ENCODE data around the gene PANK1. TPM values are rescaled to one million over a fixed set of nuclear protein-coding genes. Genes with fewer than 3 reads are reported as not detected.
A peak's percentile ranks its signal among the peaks of the same experiment; 100 is the strongest.
"Not testable (repeated sequence)": the region's sequence is repeated elsewhere in the genome, so short reads cannot be mapped to it uniquely, and the experiment has no call there.

PANK1 gene
- total RNA-seq, 1 donor from 2014 or later: 6.0 TPM

GRCh38 chr10:89651916-89652573, 7.0 kb upstream of the PANK1 start:
- DNase-seq: no peak

DNA sequence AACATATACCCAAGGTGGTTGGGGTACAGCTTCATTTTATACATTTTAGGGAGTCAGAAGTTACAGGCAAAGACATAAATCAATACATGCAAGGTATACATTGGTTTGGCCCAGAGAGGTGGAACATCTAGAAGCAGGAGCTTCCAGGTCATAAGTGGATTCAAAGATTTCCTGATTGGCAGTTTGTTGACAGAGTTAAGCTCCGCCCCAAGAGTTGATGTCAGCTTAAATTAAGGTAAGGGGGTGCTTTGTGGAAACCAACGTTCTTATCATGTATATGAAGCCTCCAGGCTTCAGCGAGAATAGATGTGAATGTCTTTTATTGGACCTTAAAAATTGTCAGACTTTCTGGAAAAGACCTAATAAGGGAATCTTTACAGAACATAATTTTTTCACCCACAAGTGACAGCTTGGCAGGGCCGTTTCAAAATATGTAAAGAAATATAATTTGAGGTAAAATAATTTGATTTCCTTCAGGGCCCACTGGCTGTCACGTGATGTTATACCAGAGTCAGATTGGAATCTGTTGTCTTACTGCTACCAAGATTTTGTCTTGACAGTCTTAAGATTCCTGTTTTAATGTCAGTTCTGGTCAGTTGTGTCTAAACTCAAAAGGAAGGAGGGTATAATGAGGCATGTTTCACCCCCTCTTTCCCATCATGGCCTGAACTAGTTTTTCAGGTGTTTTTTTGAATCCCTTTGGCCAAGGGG, 6.3 kb upstream of the PANK1 start:
- DNase-seq: no peak

- no peak for DNase-seq
Observed at GRCh38 chr10:89649051-89649450, 4.0 kb upstream of the PANK1 start.

DNA sequence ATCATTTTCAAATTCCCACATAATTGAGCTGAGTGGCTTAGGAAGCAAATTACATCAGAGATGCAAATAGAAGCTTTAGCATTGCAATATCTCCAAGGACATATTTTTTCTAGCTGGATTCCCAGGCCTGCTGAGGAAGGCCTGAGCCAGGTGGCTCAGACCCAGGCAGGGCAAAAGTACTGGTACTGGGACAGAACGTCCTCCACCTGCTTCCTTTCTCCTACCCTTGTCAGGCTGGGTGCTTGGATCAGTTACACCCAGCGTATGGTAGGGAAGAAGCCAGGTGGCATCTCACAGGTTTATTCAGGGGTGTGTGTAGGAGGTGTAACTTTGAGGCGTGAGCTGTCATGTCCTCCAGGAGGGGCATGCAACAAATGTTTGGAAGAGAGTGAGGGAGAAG, 3.0 kb upstream of the PANK1 start:
- DNase-seq: no peak

DNA sequence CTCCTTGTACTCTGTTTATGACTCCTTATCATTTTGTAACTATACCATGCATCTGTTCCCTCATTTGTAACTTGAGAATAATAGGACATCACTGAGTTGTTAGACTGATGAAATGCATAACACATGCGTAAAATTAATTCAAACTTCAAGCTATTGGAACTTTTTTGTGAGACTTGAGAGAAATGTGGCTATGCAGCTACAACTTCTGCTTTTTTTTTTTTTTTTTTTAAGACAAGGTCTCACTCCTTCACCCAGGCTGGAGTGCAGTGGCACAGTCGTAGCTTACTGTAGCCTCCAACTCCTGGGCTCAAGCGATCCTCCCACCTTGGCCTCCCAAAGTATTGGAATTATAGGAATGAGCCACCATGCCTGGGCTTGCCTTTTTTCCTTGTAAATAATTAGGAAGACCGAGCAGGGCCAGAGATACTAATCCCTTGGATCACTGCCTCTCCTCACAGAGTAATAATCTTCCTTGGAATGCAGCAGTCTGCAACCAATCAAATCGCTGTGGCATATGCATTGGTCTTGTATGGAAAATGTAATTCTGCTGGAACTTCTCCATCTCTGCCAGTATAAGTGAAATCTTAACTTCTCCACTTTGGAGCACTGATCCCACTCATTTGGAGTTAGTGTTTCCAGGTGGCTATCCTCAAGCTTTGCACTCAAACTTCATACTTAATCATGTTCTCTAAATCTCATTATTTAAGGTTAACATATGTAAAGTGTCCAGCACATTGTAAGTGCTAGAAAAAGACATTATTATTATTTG, 2.0 kb upstream of the PANK1 start:
- no peak for DNase-seq

- DNase-seq: no peak
Observed at GRCh38 chr10:89645742-89646172, 715 bp upstream of the PANK1 start.

DNA sequence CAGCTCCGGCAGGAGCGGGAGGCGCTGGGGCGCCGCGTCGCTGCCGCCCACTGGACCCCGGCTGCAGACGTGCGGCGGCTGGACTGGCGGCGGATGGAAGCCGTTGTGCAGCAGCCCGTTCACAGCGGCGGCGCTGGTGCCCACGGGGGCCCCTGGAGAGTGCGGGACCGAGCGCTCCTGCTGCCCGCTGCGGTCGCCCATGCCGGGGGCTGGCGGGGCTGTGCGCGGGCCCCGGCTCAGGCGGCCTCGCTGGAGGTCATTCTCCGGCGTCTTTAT, 413 bp downstream of the PANK1 start:
- no peak for DNase-seq

DNA sequence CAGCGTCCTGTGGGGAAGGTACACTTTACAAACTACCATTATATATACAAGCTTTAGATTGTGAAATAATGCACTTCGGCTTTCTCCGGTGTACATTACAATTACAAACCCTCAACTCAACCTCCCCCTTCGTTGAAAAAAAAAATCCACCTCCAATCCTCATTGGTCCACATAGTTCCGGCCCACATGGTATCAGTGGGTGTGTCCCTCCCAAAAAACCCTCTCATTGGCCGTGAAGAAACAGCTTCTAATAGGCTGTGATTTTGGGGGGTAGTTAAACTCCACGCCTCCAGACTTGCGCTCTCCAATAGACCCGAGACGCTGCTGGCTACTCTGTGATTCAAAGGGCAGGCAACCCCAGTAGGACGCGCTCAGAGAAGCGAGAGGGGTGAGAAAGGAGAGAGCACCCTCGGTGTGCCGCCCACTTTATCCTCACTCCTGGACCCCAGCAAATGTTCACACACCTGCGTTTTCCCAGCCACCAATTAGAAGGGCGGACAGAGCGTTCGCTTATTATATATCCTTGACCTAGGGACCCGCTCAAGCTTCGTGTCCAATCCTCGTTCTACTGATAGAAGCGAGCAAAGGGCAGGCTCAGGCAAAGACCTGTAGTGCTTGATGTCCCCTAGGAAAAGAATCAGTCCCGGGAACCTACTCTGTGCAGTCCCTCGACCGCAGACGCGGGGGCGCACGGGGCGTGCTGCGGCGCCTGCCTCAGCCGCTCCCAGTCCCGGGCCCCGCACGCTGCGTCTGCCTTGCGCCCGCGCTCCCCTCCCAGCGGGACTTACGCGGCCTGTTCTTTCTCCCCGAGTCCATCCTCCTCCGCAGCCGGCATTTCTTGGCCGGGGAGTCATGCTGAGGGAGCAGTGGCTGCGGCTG, 991 bp downstream of the PANK1 start:
- DNase-seq: peak; percentile 88

- DNase-seq: no peak
Observed at GRCh38 chr10:89643431-89643811, 1.6 kb downstream of the PANK1 start.

DNA sequence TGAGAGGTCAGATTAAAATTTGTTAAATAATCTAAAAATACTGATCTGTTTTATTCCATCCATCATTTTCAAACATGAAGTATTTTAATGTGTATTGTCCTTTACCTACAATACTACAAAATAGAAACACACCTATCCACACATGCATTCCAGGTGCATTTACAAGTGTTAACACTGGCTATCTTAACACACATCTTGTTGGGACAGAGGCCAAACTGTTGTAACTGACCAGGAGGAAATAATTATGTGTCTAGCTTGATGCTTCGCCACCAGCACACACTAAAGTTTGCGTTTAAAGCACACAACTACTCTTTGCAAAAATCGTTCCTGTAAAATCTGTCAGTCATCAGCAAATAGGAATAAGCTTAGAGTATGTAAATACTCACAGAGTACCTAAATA, 2.8 kb downstream of the PANK1 start:
- DNase-seq: no peak

- DNase-seq: no peak
Observed at GRCh38 chr10:89640241-89640640, 4.8 kb downstream of the PANK1 start.

DNA sequence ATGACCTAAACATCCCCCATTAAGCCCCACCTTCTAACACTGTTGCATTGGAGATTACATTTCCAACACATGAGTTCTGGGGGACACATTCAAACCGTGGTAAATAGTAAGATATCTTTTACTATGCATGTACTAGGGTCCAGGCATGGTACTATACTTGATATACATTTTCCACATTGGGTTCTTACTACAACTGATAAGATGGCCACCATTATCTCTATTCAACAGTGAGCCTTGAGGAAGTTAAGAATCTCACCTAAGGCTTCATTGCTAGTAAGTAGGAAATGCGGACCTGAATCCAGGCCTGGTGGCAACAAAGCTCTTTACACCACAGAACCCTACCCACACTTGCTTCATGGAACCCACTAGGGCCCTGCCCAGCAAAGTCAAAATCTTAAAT, 5.7 kb downstream of the PANK1 start:
- DNase-seq: no peak

DNA sequence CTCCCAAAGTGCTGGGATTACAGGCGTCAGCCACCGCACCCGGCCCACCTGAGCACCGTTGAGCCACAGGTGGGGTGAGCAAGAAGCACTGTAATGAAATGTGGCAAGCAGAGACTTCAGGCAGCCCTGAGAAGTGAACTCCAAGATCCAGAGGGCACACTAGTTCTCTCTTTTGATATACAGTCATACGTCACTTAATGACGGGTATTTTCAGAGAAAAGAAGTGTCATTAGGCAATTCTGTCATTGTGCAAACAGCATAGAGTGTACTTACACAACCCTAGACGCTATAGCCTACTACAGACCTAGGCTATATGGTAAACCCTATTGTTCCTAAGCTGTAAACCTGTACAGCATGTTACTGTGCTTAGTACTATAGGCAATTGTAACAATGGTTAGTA, 7.9 kb downstream of the PANK1 start:
- no peak for DNase-seq

- DNase-seq: no peak
Observed at GRCh38 chr10:89634637-89635036, 10.4 kb downstream of the PANK1 start.

GRCh38 chr10:89633484-89633883, 11.6 kb downstream of the PANK1 start:
- no peak for DNase-seq

- no peak for DNase-seq
Observed at GRCh38 chr10:89632824-89633223, 12.2 kb downstream of the PANK1 start.

GRCh38 chr10:89627830-89628229, 17.2 kb downstream of the PANK1 start:
- no peak for DNase-seq

GRCh38 chr10:89625041-89625765, 19.8 kb downstream of the PANK1 start:
- no peak for DNase-seq

DNA sequence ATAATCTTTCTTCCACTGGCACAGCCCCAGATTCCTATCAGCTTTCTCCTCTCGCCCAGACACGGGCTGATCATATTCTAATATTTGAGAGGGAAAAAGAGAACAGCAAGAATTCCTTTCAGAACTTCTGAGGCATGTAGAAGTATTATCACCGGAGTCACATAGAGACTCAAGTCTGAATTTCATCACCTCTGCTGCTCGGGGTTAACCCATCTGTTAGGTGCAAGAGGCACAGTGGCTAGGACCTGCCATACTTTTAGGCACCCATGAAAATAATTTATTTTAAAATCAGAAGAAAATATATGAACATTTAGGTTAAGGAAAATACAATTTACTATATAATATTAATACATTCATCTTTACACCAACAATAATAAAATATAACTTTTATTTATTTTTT, 21.0 kb downstream of the PANK1 start:
- DNase-seq: no peak

DNA sequence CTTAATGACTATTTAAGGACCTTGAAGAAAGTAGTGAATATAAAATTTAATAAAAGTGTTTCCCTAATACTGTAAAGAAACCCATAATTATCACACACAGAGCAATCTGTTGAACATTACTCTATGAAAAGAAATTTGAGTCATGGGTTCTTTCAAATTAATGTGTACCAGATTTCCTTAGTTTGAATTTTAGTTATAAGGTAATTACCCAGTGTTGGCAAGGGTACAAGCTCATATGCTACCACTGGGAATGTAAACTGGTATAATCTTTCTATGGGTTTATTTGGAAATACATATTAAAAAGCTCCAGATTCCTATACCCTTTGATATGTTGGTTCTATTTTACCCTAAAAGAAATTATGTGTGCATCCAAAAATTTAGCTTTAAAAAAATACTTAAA, 22.9 kb downstream of the PANK1 start:
- DNase-seq: no peak

DNA sequence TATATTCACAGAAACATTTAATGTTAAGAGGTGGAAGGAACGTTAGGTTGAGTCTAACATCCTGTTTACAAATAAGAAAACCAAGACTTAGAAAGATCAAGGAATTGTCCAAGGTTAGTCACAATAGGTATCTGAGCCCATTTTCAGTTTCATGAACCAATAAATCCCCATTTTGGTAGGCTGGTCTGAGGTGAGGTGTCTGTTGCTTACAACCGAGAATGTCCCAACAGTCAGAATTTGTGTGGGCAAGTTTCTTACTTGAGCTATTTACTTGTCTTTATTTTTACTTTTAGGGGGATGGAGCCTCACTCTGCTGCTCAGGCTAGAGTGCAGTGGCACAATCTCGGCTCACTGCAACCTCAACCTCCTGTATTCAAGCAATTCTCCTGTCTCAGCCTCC, 23.6 kb downstream of the PANK1 start:
- DNase-seq: no peak

- DNase-seq: not testable (repeated sequence)
Observed at GRCh38 chr10:89620296-89620695, 24.7 kb downstream of the PANK1 start.

Data from dermis blood vessel endothelial cell (primary cell).